ENCODE data around the gene PPP1R26. TPM values are rescaled to one million over a fixed set of nuclear protein-coding genes. Genes with fewer than 3 reads are reported as not detected.
"Not testable (repeated sequence)": the region's sequence is repeated elsewhere in the genome, so short reads cannot be mapped to it uniquely, and the experiment has no call there.

The PPP1R26 gene
- total RNA-seq, 4 donors from 2014 or later: 22.3 to 29.8 (median 25.7) TPM

GRCh38 chr9:135513351-135513846 lies 33.8 kb downstream of the PPP1R26 start:
- intact Hi-C loops (cut with DNase I): no loop called here
- Histone ChIP-seq H3K4me3 (replicated peaks in 1 of 3) (no peak overlapping the region), H3K27ac (no peak overlapping the region), H3K4me1 (no peaks in the 10 kb centered on the region), H3K27me3 (no peaks in the 10 kb centered on the region), H3K36me3 (no peaks in the 10 kb centered on the region), H3K9me3 (no peaks in the 10 kb centered on the region)
- 82 to 86% methylated on average over 12 to 18 of the region's 19 CpGs for WGBS, 2 donors
- TF ChIP-seq POLR2A (IDR thresholded peaks at IDR 0.05) (no peak), CTCF (IDR thresholded peaks at IDR 0.05) (no peak)
- no peak for DNase-seq

GRCh38 chr9:135513906-135514305 lies 34.3 kb downstream of the PPP1R26 start:
- H3K27ac ChIP-seq; intact Hi-C loops (cut with DNase I); H3K4me1 ChIP-seq; H3K36me3 ChIP-seq; H3K27me3 ChIP-seq; DNase-seq; H3K9me3 ChIP-seq; H3K4me3 ChIP-seq (replicated peaks in 1 of 3): not testable (repeated sequence)
- WGBS, 2 donors: 78 to 96% methylated on average over 5 to 9 of the region's 9 CpGs

- Histone ChIP-seq H3K27me3 (no peaks in the 10 kb centered on the region), H3K9me3 (no peaks in the 10 kb centered on the region), H3K4me3 (replicated peaks in 1 of 3) (no peak overlapping the region), H3K4me1 (no peaks in the 10 kb centered on the region), H3K27ac (no peak overlapping the region), H3K36me3 (no peaks in the 10 kb centered on the region)
- intact Hi-C loops (cut with DNase I): no loop called here
- TF ChIP-seq CTCF (IDR thresholded peaks at IDR 0.05) (no peak), POLR2A (IDR thresholded peaks at IDR 0.05) (no peak)
- DNase-seq: no peak
- WGBS, 2 donors: 77 to 88% methylated on average over 11 to 12 of the region's 17 CpGs
Measured at GRCh38 chr9:135514342-135515082, 34.9 kb downstream of the PPP1R26 start.

- intact Hi-C loops (cut with DNase I): no loop called here
Measured at GRCh38 chr9:135515083-135515951, 35.7 kb downstream of the PPP1R26 start.

More at GRCh38 chr9:135515083-135515951, 35.7 kb downstream of the PPP1R26 start:
- no peak overlapping the region for H3K27ac ChIP-seq
- no peak for TF ChIP-seq POLR2A (IDR thresholded peaks at IDR 0.05)
- no peak for TF ChIP-seq CTCF (IDR thresholded peaks at IDR 0.05)
- WGBS, 2 donors: 79 to 86% methylated on average over 21 to 23 of the region's 31 CpGs
- no peaks in the 10 kb centered on the region for H3K36me3 ChIP-seq
- no peaks in the 10 kb centered on the region for H3K27me3 ChIP-seq
- no peaks in the 10 kb centered on the region for H3K9me3 ChIP-seq
- H3K4me1 ChIP-seq: no peaks in the 10 kb centered on the region
- H3K4me3 ChIP-seq (replicated peaks in 1 of 3): no peak overlapping the region
- no peak for DNase-seq

All from thyroid gland (tissue), 4 donors.